PC-3 (cell line): ENCODE results near the gene TIMM21. TPM values are rescaled to one million over a fixed set of nuclear protein-coding genes. Genes with fewer than 3 reads are reported as not detected.

Experiments used
- ATAC-seq: fragments of 200-7000 bp; cut with Tn5 transposase; 2 replicates; pipeline ENCODE4 v1.9.1; 2020; ENCODE audit warnings: mild to moderate bottlenecking, moderate library complexity
- BruUV-seq: library from RNA; stranded (reverse); fragments of 400-500 nt; replicated peaks from 2 replicates; lab custom pipeline; 2021; lab: Mats Ljungman, UMichigan
- CTCF ChIA-PET: fragments of 300-600 bp; sonication (Branson Sonifier 250); formaldehyde crosslinking; loops from one replicate; lab custom pipeline; 2022; ENCODE audit warnings: antibody characterized with exemption; lab: Charles Lee
- POLR2A ChIA-PET: fragments of 300-600 bp; sonication (Branson Sonifier 250); formaldehyde crosslinking; loops from one replicate; lab custom pipeline; 2022; ENCODE audit warnings: antibody characterized with exemption; ENCODE audit not compliant: unreplicated experiment; lab: Charles Lee
- DNase-seq: peaks from one replicate; pipeline ENCODE4 v3.0.0-alpha.2; 2015
- H2AFZ ChIP-seq: fragments of 300-600 bp; sonication (generic); 2 replicates; pipeline ENCODE4 v1.6.0; 2016; ENCODE audit warnings: antibody characterized with exemption, low read length
- H3F3A ChIP-seq: fragments of 300-600 bp; sonication (generic); one replicate; pipeline ENCODE4 v1.6.0; 2017; ENCODE audit warnings: antibody characterized with exemption, low read length, control low read depth, mild to moderate bottlenecking; ENCODE audit not compliant: unreplicated experiment
- H3K27ac ChIP-seq: fragments of 300-600 bp; sonication (generic); 2 replicates; pipeline ENCODE4 v1.5.1; 2016; ENCODE audit warnings: mild to moderate bottlenecking, low read length
- H3K27me3 ChIP-seq: fragments of 300-600 bp; sonication (generic); 2 replicates; pipeline ENCODE4 v1.6.1; 2016; ENCODE audit warnings: low read length, mixed read lengths
- H3K36me3 ChIP-seq: fragments of 300-600 bp; sonication (generic); 2 replicates; pipeline ENCODE4 v1.6.1; 2016; ENCODE audit warnings: low read depth, mixed run types, low read length, mixed read lengths
- H3K4me1 ChIP-seq: fragments of 300-600 bp; sonication (generic); 2 replicates; pipeline ENCODE4 v1.5.1; 2016; ENCODE audit warnings: low read length; ENCODE audit not compliant: insufficient read depth
- H3K4me2 ChIP-seq: fragments of 300-600 bp; sonication (generic); 2 replicates; pipeline ENCODE4 v1.6.0; 2016; ENCODE audit warnings: low read length
- H3K4me3 ChIP-seq: fragments of 300-600 bp; sonication (generic); 2 replicates; pipeline ENCODE4 v1.5.1; 2016; ENCODE audit warnings: mild to moderate bottlenecking, low read length, mixed read lengths
- H3K79me2 ChIP-seq: fragments of 300-600 bp; sonication (generic); 2 replicates; pipeline ENCODE4 v1.6.1; 2017; ENCODE audit warnings: low read length, mixed read lengths
- H3K9ac ChIP-seq: fragments of 300-600 bp; sonication (generic); 2 replicates; pipeline ENCODE4 v1.6.0; 2016; ENCODE audit warnings: mild to moderate bottlenecking, low read length
- H3K9me2 ChIP-seq: fragments of 300-600 bp; sonication (generic); replicated peaks from 2 replicates; pipeline ENCODE4 v1.6.1; 2016; ENCODE audit warnings: mixed run types, low read length, mixed read lengths
- H3K9me3 ChIP-seq: fragments of 300-600 bp; sonication (generic); 2 replicates; pipeline ENCODE4 v1.6.1; 2016; ENCODE audit warnings: low read length, mixed read lengths
- H4K20me1 ChIP-seq: fragments of 300-600 bp; sonication (generic); 2 replicates; pipeline ENCODE4 v1.6.1; 2016; ENCODE audit warnings: low read length, mixed read lengths
- CTCF ChIP-seq: fragments of 300-600 bp; sonication (generic); conservative IDR thresholded peaks from 2 replicates; pipeline ENCODE4 v1.5.1; 2017; ENCODE audit warnings: antibody characterized with exemption, low read depth, mild to moderate bottlenecking, low read length
- EZH2 ChIP-seq: fragments of 300-600 bp; sonication (generic); IDR thresholded peaks from one replicate; pipeline ENCODE4 v1.6.1; 2017; ENCODE audit warnings: antibody characterized with exemption, mild to moderate bottlenecking, low read length; ENCODE audit not compliant: unreplicated experiment
- EZH2phosphoT487 ChIP-seq: fragments of 300-600 bp; sonication (generic); IDR thresholded peaks from 2 replicates; pipeline ENCODE4 v1.6.1; 2018; ENCODE audit warnings: mild to moderate bottlenecking, antibody characterized with exemption, low read length, borderline replicate concordance
- intact Hi-C: fragments of 100-400 bp; cut with micrococcal nuclease; formaldehyde crosslinking; loops from 2 replicates; pipeline ENCODE4 v1.9.0; 2023
- total RNA-seq: library from RNA; depleted of rRNA; stranded (reverse); fragments of >200 nt; gene quantifications from 2 replicates; pipeline ENCODE4 v1.2.3, GENCODE V29; 2014

Gene TIMM21
- total RNA-seq, 1 experiment from 2014 or later, result 120 TPM

GRCh38 chr18:74191577-74191976 lies 43.3 kb downstream of the TIMM21 start:
- H3K79me2 ChIP-seq, result no peaks in the 10 kb centered on the region
- no peaks in the 10 kb centered on the region for H3K9me3 ChIP-seq
- intact Hi-C loops, result no loop called here
- H3K27me3 ChIP-seq, result no peaks in the 10 kb centered on the region
- ChIA-PET CTCF (no interaction called here), POLR2A (no interaction called here)
- no peak overlapping the region for H3K4me3 ChIP-seq
- H4K20me1 ChIP-seq, result no peaks in the 10 kb centered on the region
- H3K9ac ChIP-seq, result no peak overlapping the region
- no peaks in the 10 kb centered on the region for H3K9me2 ChIP-seq
- ATAC-seq (no peak), DNase-seq (no peak)
- H3K36me3 ChIP-seq, result no peaks in the 10 kb centered on the region
- TF ChIP-seq CTCF, result no peak
- no peak for TF ChIP-seq EZH2phosphoT487
- TF ChIP-seq EZH2, result no peak
- BruUV-seq, result no TSS peak
- H3K4me1 ChIP-seq, result no peaks in the 10 kb centered on the region
- no peak overlapping the region for H2AFZ ChIP-seq
- H3K4me2 ChIP-seq, result no peak overlapping the region
- H3F3A ChIP-seq, result no peaks in the 10 kb centered on the region
- H3K27ac ChIP-seq, result no peak overlapping the region

GRCh38 chr18:74194691-74195090 lies 46.4 kb downstream of the TIMM21 start:
- intact Hi-C loops, result loop anchor here (5.0 kb wide), 2 partner anchors 303 to 358 kb away; partner anchors contain the start of gene CNDP2
- Histone ChIP-seq H2AFZ (no peak overlapping the region), H3K9me2 (no peaks in the 10 kb centered on the region), H3K79me2 (no peaks in the 10 kb centered on the region), H3K4me1 (no peaks in the 10 kb centered on the region), H3K36me3 (no peaks in the 10 kb centered on the region), H3K9me3 (no peaks in the 10 kb centered on the region), H3K4me2 (no peak overlapping the region), H3F3A (no peaks in the 10 kb centered on the region), H3K27me3 (no peaks in the 10 kb centered on the region), H3K4me3 (no peak overlapping the region), H4K20me1 (no peaks in the 10 kb centered on the region), H3K27ac (no peak overlapping the region), H3K9ac (no peak overlapping the region)
- no TSS peak for BruUV-seq
- ATAC-seq, result no peak
- ChIA-PET CTCF (interaction anchor here (0.6 to 0.7 kb wide), 3 partner anchors 123 to 1071 kb away, joined by 3 to 7 read pairs (median 4); no protein-coding TSS in a partner anchor), POLR2A (no interaction called here)
- TF ChIP-seq EZH2phosphoT487 (no peak), CTCF (no peak), EZH2 (no peak)
- no peak for DNase-seq
